Upper lobe of right lung (tissue), 1 donor: ENCODE measurements around the gene WDHD1. TPM values are rescaled to one million over a fixed set of nuclear protein-coding genes. Genes with fewer than 3 reads are reported as not detected.
"Not testable (repeated sequence)": the region's sequence is repeated elsewhere in the genome, so short reads cannot be mapped to it uniquely, and the experiment has no call there.

Experiments
- ATAC-seq: fragments of 200-7000 bp; cut with Tn5 transposase; one replicate; pipeline ENCODE4 v1.9.1; 2020; ENCODE audit warnings: mild to moderate bottlenecking, moderate library complexity
- DNase-seq: peaks from one replicate; pipeline ENCODE4 v3.0.0-alpha.2; 2020
- H3K27ac ChIP-seq: fragments of 200-600 bp; one replicate; pipeline ENCODE4 v1.8.0; 2022
- H3K27me3 ChIP-seq: fragments of 200-600 bp; one replicate; pipeline ENCODE4 v1.8.0; 2022; ENCODE audit warnings: mild to moderate bottlenecking
- H3K36me3 ChIP-seq: fragments of 200-600 bp; one replicate; pipeline ENCODE4 v1.8.0; 2022
- H3K4me1 ChIP-seq: fragments of 200-600 bp; one replicate; pipeline ENCODE4 v1.8.0; 2022
- H3K4me3 ChIP-seq: fragments of 200-600 bp; one replicate; pipeline ENCODE4 v1.8.0; 2022; ENCODE audit warnings: mild to moderate bottlenecking
- H3K9me3 ChIP-seq: fragments of 200-600 bp; one replicate; pipeline ENCODE4 v1.8.0; 2022
- intact Hi-C: fragments of 100-400 bp; cut with DNase I; formaldehyde crosslinking; loops from one replicate; pipeline ENCODE4 v1.11.0; 2022
- total RNA-seq: library from RNA; stranded (reverse); fragmentation: NEBNext Ultra II Directional; extraction: Animal tissue kit (Norgen Biotek cat#: 25700); gene quantifications from one replicate; pipeline ENCODE4 v1.2.1, GENCODE V29; 2021
- TF ChIP-seq, protein P1 (sequence below): fragments of 200-600 bp; IDR thresholded peaks from one replicate; pipeline ENCODE4 v1.8.0; 2022; ENCODE audit warnings: antibody characterized with exemption
- donor health status: DM: no; HTN: yes; CAD: no; lungs with severe emphysema.

The WDHD1 gene
- total RNA-seq, 1 donor from 2014 or later = 3.5 TPM

DNA sequence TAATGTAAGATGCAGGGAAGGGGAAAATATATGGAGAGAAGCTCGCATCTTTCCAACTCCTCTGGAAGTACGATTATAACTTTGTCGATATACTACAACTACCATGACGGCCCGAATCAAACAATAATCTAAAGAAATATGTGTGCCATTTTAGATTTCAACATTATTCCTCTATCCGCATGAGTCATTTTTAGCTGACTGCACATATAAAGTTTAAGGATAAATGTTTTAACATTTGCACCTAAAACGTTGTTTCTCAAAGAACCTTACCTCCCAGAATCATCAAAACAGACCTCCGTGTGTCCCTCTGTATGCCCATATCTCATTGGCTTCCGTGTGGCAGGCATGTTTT lies 482 bp downstream of the WDHD1 start:
- Histone ChIP-seq H3K27me3 (no peaks in the 10 kb centered on the region), H3K4me3 (peak overlapping the region; percentile 78), H3K4me1 (peaks cover 34% of the 10 kb centered on the region), H3K9me3 (no peaks in the 10 kb centered on the region), H3K36me3 (no peaks in the 10 kb centered on the region), H3K27ac (peak overlapping the region; percentile 83)
- DNase-seq = no peak
- TF ChIP-seq, protein P1, sequence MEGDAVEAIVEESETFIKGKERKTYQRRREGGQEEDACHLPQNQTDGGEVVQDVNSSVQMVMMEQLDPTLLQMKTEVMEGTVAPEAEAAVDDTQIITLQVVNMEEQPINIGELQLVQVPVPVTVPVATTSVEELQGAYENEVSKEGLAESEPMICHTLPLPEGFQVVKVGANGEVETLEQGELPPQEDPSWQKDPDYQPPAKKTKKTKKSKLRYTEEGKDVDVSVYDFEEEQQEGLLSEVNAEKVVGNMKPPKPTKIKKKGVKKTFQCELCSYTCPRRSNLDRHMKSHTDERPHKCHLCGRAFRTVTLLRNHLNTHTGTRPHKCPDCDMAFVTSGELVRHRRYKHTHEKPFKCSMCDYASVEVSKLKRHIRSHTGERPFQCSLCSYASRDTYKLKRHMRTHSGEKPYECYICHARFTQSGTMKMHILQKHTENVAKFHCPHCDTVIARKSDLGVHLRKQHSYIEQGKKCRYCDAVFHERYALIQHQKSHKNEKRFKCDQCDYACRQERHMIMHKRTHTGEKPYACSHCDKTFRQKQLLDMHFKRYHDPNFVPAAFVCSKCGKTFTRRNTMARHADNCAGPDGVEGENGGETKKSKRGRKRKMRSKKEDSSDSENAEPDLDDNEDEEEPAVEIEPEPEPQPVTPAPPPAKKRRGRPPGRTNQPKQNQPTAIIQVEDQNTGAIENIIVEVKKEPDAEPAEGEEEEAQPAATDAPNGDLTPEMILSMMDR = no peak
- ATAC-seq = no peak
- intact Hi-C loops = no loop called here

DNA sequence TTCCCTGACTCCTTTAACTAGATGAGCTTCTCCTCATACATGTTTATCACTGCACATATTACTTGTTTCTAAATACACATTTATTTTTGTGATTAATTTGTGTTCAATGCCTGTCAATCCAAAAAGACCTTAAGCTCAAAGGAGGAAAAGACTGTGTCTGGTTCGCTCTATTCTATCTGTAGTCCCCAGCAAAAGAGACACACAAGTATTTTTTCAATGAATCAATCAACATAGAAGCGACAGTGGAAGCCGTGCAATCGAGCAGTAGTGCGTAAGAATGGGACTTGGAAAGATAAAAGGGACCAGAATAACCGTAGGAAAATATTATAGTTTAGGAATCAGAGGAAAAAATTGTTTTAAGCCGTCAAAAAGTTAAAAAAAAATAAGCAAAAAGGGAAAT lies 951 bp downstream of the WDHD1 start:
- peak overlapping the region; percentile 78 for H3K4me3 ChIP-seq
- TF ChIP-seq, protein P1 = no peak
- H3K27me3 ChIP-seq = no peaks in the 10 kb centered on the region
- ATAC-seq (no peak), DNase-seq (no peak)
- H3K9me3 ChIP-seq = no peaks in the 10 kb centered on the region
- H3K27ac ChIP-seq = no peak overlapping the region
- intact Hi-C loops = no loop called here
- no peaks in the 10 kb centered on the region for H3K36me3 ChIP-seq
- peaks cover 34% of the 10 kb centered on the region for H3K4me1 ChIP-seq

DNA sequence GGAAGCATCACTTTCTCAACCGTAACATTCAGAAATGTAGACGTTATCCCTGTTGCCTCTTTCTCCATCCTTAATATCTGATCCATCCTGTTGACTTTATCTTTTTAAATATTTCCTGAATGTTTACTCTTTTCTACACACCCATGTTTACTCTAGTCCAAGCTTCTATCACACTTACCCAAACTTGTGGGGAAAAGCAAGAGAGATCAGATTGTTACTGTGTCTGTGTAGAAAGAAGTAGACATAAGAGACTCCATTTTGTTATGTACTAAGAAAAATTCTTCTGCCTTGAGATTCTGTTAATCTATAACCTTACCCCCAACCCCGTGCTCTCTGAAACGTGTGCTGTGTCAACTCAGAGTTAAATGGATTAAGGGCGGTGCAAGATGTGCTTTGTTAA lies 2.5 kb downstream of the WDHD1 start:
- ATAC-seq, intact Hi-C loops: not testable (repeated sequence)

DNA sequence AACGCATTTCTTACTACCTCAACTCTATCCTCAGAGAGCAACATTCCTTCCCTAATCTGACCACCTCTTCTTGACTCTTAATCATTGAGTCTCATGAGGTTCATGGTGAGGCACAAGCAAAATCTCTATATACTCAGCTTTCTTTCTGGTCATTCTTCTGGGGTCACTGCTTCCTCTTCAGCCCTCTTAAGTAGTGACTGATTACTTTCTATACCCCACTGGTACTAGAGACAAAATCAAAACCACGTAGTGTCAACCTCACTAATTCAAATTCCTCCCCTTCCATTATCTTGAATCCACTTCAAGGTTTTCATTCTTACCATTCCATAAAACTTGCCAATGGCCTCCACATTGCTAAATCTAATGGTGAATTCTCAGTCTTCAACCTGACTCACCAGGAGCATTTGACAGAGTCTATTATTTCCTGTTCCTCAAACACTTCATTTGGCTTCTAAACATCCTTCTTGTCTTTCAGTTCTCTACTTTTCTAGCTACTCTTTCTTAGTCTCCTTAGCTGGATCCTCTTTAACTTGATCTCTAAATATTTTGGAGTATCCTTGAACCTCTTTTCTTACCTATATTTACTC lies 6.8 kb downstream of the WDHD1 start:
- intact Hi-C loops = no loop called here
- Histone ChIP-seq H3K27me3 (no peaks in the 10 kb centered on the region), H3K36me3 (no peaks in the 10 kb centered on the region), H3K9me3 (no peaks in the 10 kb centered on the region), H3K4me3 (no peak overlapping the region), H3K4me1 (no peaks in the 10 kb centered on the region), H3K27ac (no peak overlapping the region)
- TF ChIP-seq, protein P1 = no peak
- no peak for ATAC-seq
- no peak for DNase-seq

More for the DNA sequence above, 2.5 kb downstream of the WDHD1 start:
- not testable (repeated sequence) for H3K27me3 ChIP-seq, H3K36me3 ChIP-seq, H3K9me3 ChIP-seq, H3K27ac ChIP-seq, H3K4me3 ChIP-seq, DNase-seq
- peaks cover 25% of the 10 kb centered on the region for H3K4me1 ChIP-seq

DNA sequence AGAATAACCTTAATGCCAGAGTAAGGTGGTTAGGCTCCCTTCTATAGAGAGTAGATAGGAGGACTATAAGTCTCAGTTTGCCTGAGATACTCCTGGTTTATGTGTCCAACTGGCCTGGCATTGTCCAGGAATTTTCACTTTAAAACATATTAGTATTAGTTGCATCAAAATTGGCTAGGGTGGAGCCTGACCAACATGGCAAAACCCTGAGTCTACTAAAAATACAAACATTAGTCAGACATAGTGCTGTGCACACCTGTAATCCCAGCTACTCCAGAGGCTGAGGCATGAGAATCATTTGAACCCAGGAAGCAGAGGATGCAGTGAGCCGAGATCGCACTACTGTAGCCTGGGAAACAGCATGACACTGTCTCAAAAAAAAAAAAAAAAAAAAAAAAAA lies 11.9 kb downstream of the WDHD1 start:
- no peak overlapping the region for H3K4me3 ChIP-seq
- H3K4me1 ChIP-seq = no peaks in the 10 kb centered on the region
- DNase-seq = no peak
- H3K27me3 ChIP-seq = no peaks in the 10 kb centered on the region
- TF ChIP-seq, protein P1 = no peak
- H3K9me3 ChIP-seq = no peaks in the 10 kb centered on the region
- intact Hi-C loops = no loop called here
- H3K27ac ChIP-seq = no peak overlapping the region
- no peak for ATAC-seq
- no peaks in the 10 kb centered on the region for H3K36me3 ChIP-seq

GRCh38 chr14:55005071-55005470 lies 21.8 kb downstream of the WDHD1 start:
- Histone ChIP-seq H3K27me3 (no peaks in the 10 kb centered on the region), H3K36me3 (no peaks in the 10 kb centered on the region), H3K9me3 (no peaks in the 10 kb centered on the region), H3K4me1 (no peaks in the 10 kb centered on the region), H3K4me3 (no peak overlapping the region), H3K27ac (no peak overlapping the region)
- DNase-seq (no peak), ATAC-seq (no peak)
- intact Hi-C loops = no loop called here
- TF ChIP-seq, protein P1 = no peak
